GM10266 (cell line): Measurements from ENCODE around the gene EZH2.

Source experiments
- DNase-seq: peaks from one replicate; pipeline ENCODE4 v3.0.0; 2012; ENCODE audit errors: extremely low spot score
- CTCF ChIP-seq: IDR thresholded peaks from 2 replicates; pipeline ENCODE4 v1.5.1; 2012; ENCODE audit warnings: mild to moderate bottlenecking, low read depth; ENCODE audit not compliant: control insufficient read depth, insufficient read depth; ENCODE audit errors: missing control alignments

The EZH2 gene

GRCh38 chr7:148862481-148862880 lies 21.6 kb downstream of the EZH2 start:
- no peak for TF ChIP-seq CTCF
- DNase-seq = no peak

GRCh38 chr7:148858489-148858888 lies 25.6 kb downstream of the EZH2 start:
- TF ChIP-seq CTCF = no peak
- no peak for DNase-seq

- DNase-seq = no peak
- no peak for TF ChIP-seq CTCF
Observed at GRCh38 chr7:148856891-148857290, 27.2 kb downstream of the EZH2 start.

DNA sequence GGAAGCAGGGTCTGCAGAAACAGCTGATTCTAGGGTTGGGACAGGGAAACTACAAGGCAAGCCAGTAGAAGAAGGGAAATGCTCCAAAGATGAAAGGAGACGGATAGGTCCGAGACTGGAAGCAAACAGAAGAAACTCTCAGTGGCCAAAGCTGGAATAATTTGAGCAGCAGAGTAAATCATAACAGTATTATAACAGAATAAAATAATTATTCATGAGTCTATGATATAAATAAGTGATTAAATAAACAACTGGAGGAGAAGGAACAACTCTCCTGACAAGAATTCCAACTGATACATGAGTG lies 27.6 kb downstream of the EZH2 start:
- TF ChIP-seq CTCF = no peak
- DNase-seq = no peak

- TF ChIP-seq CTCF = no peak
- DNase-seq = no peak
Observed at GRCh38 chr7:148854983-148855382, 29.1 kb downstream of the EZH2 start.

DNA sequence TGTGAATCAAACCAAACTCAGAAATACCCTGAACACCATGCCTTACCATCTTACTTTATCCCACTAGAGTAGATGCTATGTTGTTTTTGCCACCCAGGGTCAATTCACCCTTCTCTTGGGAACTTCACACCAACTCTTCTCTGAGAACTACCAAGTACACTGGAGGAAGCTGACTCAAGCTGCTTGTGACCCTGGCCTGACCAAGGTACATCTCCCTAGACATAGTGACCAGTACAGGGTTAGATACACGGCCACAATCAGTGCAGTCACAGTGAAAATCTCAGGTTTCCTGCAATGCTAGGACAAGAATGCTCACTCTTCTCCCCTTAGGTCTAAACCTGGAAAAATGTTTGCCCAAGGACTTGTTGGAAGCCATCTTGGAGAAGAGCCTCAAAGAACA lies 31.8 kb downstream of the EZH2 start:
- no peak for DNase-seq
- TF ChIP-seq CTCF = no peak

GRCh38 chr7:148850564-148850963 lies 33.5 kb downstream of the EZH2 start:
- no peak for TF ChIP-seq CTCF
- DNase-seq = no peak
